HEK293 (cell line): ENCODE data around the gene ATP5PO.

Experiments
- CTCF ChIA-PET: fragments of 350-600 bp; formaldehyde crosslinking; extraction: SDS; loops from one replicate; lab custom pipeline; 2021; ENCODE audit warnings: antibody characterized with exemption; lab: Yijun Ruan, JAX
- POLR2A ChIA-PET: fragments of 300-600 bp; formaldehyde crosslinking; extraction: SDS; loops from one replicate; lab custom pipeline; 2020; ENCODE audit warnings: antibody characterized with exemption, inconsistent platforms; lab: Yijun Ruan, JAX
- H3K27ac ChIP-seq: fragments of 200-500 bp; sonication (Bioruptor generic); 2 replicates; pipeline ENCODE4 v1.5.1; 2014; ENCODE audit warnings: low read depth, low read length, control low read depth, inconsistent platforms; ENCODE audit errors: extremely low read depth
- H3K36me3 ChIP-seq, 2 experiments: fragments of 200-500 bp in 1 of 2; sonication (Bioruptor generic) in 1 of 2; 1 replicate in 1 of 2; 2 replicates in 1 of 2; pipeline ENCODE4 v1.5.1; 2014 to 2017; ENCODE audit warnings: inconsistent platforms in 2 of 2, low read length in 2 of 2; ENCODE audit not compliant: control insufficient read depth in 2 of 2, insufficient read depth in 1 of 2
- H3K4me1 ChIP-seq: fragments of 200-500 bp; sonication (Bioruptor generic); 2 replicates; pipeline ENCODE4 v1.5.1; 2014; ENCODE audit warnings: mild to moderate bottlenecking, low read length, inconsistent platforms; ENCODE audit not compliant: control insufficient read depth, insufficient read depth
- H3K4me3 ChIP-seq: 2 replicates; pipeline ENCODE4 v1.5.1; 2011; ENCODE audit warnings: low read depth, mild to moderate bottlenecking, control low read depth, low read length, moderate library complexity
- H3K9me3 ChIP-seq: fragments of 200-500 bp; sonication (Bioruptor generic); 2 replicates; pipeline ENCODE4 v1.5.1; 2014; ENCODE audit warnings: low read depth, low read length, inconsistent platforms; ENCODE audit not compliant: control insufficient read depth, insufficient read depth
- AEBP2 ChIP-seq: fragments of 450-650 bp; formaldehyde crosslinking; IDR thresholded peaks from 2 replicates; pipeline ENCODE4 v1.5.1; 2016; ENCODE audit warnings: missing biosample characterization, missing genetic modification characterization, borderline replicate concordance
- KLF9 ChIP-seq: fragments of 450-650 bp; formaldehyde crosslinking; IDR thresholded peaks from 2 replicates; pipeline ENCODE4 v1.5.1; 2016; ENCODE audit warnings: missing biosample characterization, missing genetic modification characterization, low read depth
- OSR2 ChIP-seq: fragments of 450-650 bp; formaldehyde crosslinking; IDR thresholded peaks from 2 replicates; pipeline ENCODE4 v1.5.1; 2016; ENCODE audit warnings: missing biosample characterization, missing genetic modification characterization
- TSHZ1 ChIP-seq: fragments of 450-650 bp; formaldehyde crosslinking; IDR thresholded peaks from 2 replicates; pipeline ENCODE4 v1.5.1; 2016; ENCODE audit warnings: missing biosample characterization, missing genetic modification characterization, borderline replicate concordance
- YY1 ChIP-seq: fragments of 450-650 bp; formaldehyde crosslinking; IDR thresholded peaks from 2 replicates; pipeline ENCODE4 v1.5.1; 2018; ENCODE audit warnings: missing biosample characterization, missing genetic modification characterization
- ZBTB1 ChIP-seq: fragments of 450-650 bp; formaldehyde crosslinking; IDR thresholded peaks from 2 replicates; pipeline ENCODE4 v1.5.1; 2016; ENCODE audit warnings: missing biosample characterization, missing genetic modification characterization
- ZBTB48 ChIP-seq: fragments of 450-650 bp; formaldehyde crosslinking; IDR thresholded peaks from 2 replicates; pipeline ENCODE4 v1.5.1; 2016; ENCODE audit warnings: missing biosample characterization, missing genetic modification characterization
- ZBTB6 ChIP-seq: fragments of 450-650 bp; formaldehyde crosslinking; IDR thresholded peaks from 2 replicates; pipeline ENCODE4 v1.5.1; 2017; ENCODE audit warnings: missing biosample characterization, missing genetic modification characterization
- ZBTB8A ChIP-seq: fragments of 450-650 bp; formaldehyde crosslinking; IDR thresholded peaks from 2 replicates; pipeline ENCODE4 v1.5.1; 2016; ENCODE audit warnings: missing biosample characterization, missing genetic modification characterization
- ZNF133 ChIP-seq: fragments of 450-650 bp; formaldehyde crosslinking; IDR thresholded peaks from 2 replicates; pipeline ENCODE4 v1.5.1; 2016; ENCODE audit warnings: missing biosample characterization, missing genetic modification characterization
- ZNF184 ChIP-seq: fragments of 450-650 bp; IDR thresholded peaks from 2 replicates; pipeline ENCODE4 v1.5.1; 2018; ENCODE audit warnings: missing biosample characterization, mild to moderate bottlenecking, missing genetic modification characterization
- ZNF433 ChIP-seq: fragments of 450-650 bp; formaldehyde crosslinking; IDR thresholded peaks from 2 replicates; pipeline ENCODE4 v1.5.1; 2016; ENCODE audit warnings: missing biosample characterization, missing genetic modification characterization, low read depth
- ZNF48 ChIP-seq: fragments of 450-650 bp; formaldehyde crosslinking; IDR thresholded peaks from 2 replicates; pipeline ENCODE4 v1.5.1; 2016; ENCODE audit warnings: missing biosample characterization, missing genetic modification characterization
- ZNF518A ChIP-seq: fragments of 450-650 bp; formaldehyde crosslinking; conservative IDR thresholded peaks from 2 replicates; pipeline ENCODE4 v1.5.1; 2016; ENCODE audit warnings: low read depth, missing biosample characterization, missing genetic modification characterization
- ZNF530 ChIP-seq: fragments of 450-650 bp; formaldehyde crosslinking; IDR thresholded peaks from 2 replicates; pipeline ENCODE4 v1.5.1; 2016; ENCODE audit warnings: low read depth, missing biosample characterization, missing genetic modification characterization
- ZNF560 ChIP-seq: fragments of 450-650 bp; formaldehyde crosslinking; IDR thresholded peaks from 2 replicates; pipeline ENCODE4 v1.5.1; 2017; ENCODE audit warnings: missing biosample characterization, missing genetic modification characterization, borderline replicate concordance
- ZNF837 ChIP-seq: fragments of 450-650 bp; formaldehyde crosslinking; IDR thresholded peaks from 2 replicates; pipeline ENCODE4 v1.5.1; 2016; ENCODE audit warnings: missing biosample characterization, missing genetic modification characterization
- ZNF843 ChIP-seq: fragments of 450-650 bp; formaldehyde crosslinking; IDR thresholded peaks from 2 replicates; pipeline ENCODE4 v1.5.1; 2016; ENCODE audit warnings: missing biosample characterization, missing genetic modification characterization

Gene ATP5PO

GRCh38 chr21:33871171-33871570 lies 44.4 kb downstream of the ATP5PO start (continued):
- no peak for TF ChIP-seq ZNF518A (tag by site-specific recombination)
- TF ChIP-seq ZNF433 (tag by site-specific recombination) = no peak
- no peak for TF ChIP-seq ZNF530 (tag by site-specific recombination)
- TF ChIP-seq, all 188 proteins: peak for 0

- Histone ChIP-seq H3K27ac (no peak overlapping the region), H3K36me3 (no peaks in the 10 kb centered on the region), H3K4me1 (no peaks in the 10 kb centered on the region), H3K4me3 (no peak overlapping the region), H3K9me3 (no peaks in the 10 kb centered on the region)
- no peak for TF ChIP-seq ZBTB6 (tag by site-specific recombination)
- TF ChIP-seq OSR2 (tag by site-specific recombination) = no peak
- TF ChIP-seq ZNF184 = no peak
- TF ChIP-seq ZNF843 = no peak
- TF ChIP-seq ZNF48 = no peak
- no peak for TF ChIP-seq ZBTB1 (tag by site-specific recombination)
- TF ChIP-seq TSHZ1 = no peak
- no peak for TF ChIP-seq ZBTB8A
- POLR2A ChIA-PET = interaction anchor here (0.5 to 0.9 kb wide), 2 partner anchors 13 to 22 kb away, joined by 3 to 4 read pairs; no protein-coding TSS in a partner anchor
- CTCF ChIA-PET = interaction anchor here (0.7 to 0.9 kb wide), 2 partner anchors 264 to 290 kb away, joined by 3 read pairs; no protein-coding TSS in a partner anchor
Observed at GRCh38 chr21:33870768-33871167, 44.8 kb downstream of the ATP5PO start.

- Histone ChIP-seq H3K27ac (no peak overlapping the region), H3K36me3 (no peaks in the 10 kb centered on the region), H3K4me3 (no peak overlapping the region), H3K9me3 (no peaks in the 10 kb centered on the region), H3K4me1 (no peaks in the 10 kb centered on the region)
- TF ChIP-seq ZNF560 = no peak
- no peak for TF ChIP-seq YY1 (tag by site-specific recombination)
- TF ChIP-seq ZBTB6 (tag by site-specific recombination) = no peak
- no peak for TF ChIP-seq ZNF133 (tag by site-specific recombination)
- TF ChIP-seq ZNF837 = no peak
- no peak for TF ChIP-seq AEBP2 (tag by site-specific recombination)
- no peak for TF ChIP-seq ZBTB48 (tag by site-specific recombination)
- no peak for TF ChIP-seq KLF9
- ChIA-PET CTCF (interaction anchor here (0.9 to 1.0 kb wide), 2 partner anchors 263 to 287 kb away, joined by 3 read pairs; no protein-coding TSS in a partner anchor), POLR2A (interaction anchor here (0.9 kb wide), 1 partner anchor 21 kb away, joined by 3 read pairs; no protein-coding TSS in a partner anchor)
Observed at GRCh38 chr21:33869873-33870272, 45.7 kb downstream of the ATP5PO start.
